OCI-LY7 (cell line): ENCODE results near the gene LY86. TPM values are rescaled to one million over a fixed set of nuclear protein-coding genes. Genes with fewer than 3 reads are reported as not detected.

ENCODE experiments used
- BruUV-seq: library from RNA; stranded (reverse); fragments of 400-500 nt; replicated peaks from 2 replicates; lab custom pipeline; 2021; lab: Mats Ljungman, UMichigan
- CTCF ChIA-PET: fragments of 300-600 bp; sonication (Branson Sonifier 250); formaldehyde crosslinking; loops from one replicate; lab custom pipeline; 2022; ENCODE audit warnings: antibody characterized with exemption; ENCODE audit not compliant: unreplicated experiment; lab: Charles Lee
- POLR2A ChIA-PET: fragments of 300-600 bp; sonication (Branson Sonifier 250); formaldehyde crosslinking; loops from one replicate; lab custom pipeline; 2022; ENCODE audit warnings: antibody characterized with exemption; lab: Charles Lee
- DNase-seq: peaks from one replicate; pipeline ENCODE4 v3.0.0-alpha.2; 2015; ENCODE audit warnings: low spot score
- H2AFZ ChIP-seq: fragments of 200-600 bp; sonication (generic), shearing (Covaris generic); 2 replicates; pipeline ENCODE4 v1.6.1; 2014; ENCODE audit warnings: mild to moderate bottlenecking, antibody characterized with exemption, low read length, moderate library complexity
- H3K27ac ChIP-seq: fragments of 200-600 bp; sonication (generic); 2 replicates; pipeline ENCODE4 v1.5.1; 2014; ENCODE audit warnings: mixed run types, low read depth, mild to moderate bottlenecking, moderate library complexity, low read length, inconsistent platforms; ENCODE audit not compliant: poor library complexity, severe bottlenecking
- H3K36me3 ChIP-seq: fragments of 200-600 bp; sonication (generic); 2 replicates; pipeline ENCODE4 v1.6.1; 2014; ENCODE audit warnings: mild to moderate bottlenecking, antibody characterized with exemption, low read length, moderate library complexity, mixed read lengths; ENCODE audit not compliant: insufficient read depth
- H3K4me1 ChIP-seq: fragments of 200-600 bp; sonication (generic); 2 replicates; pipeline ENCODE4 v1.5.1; 2014; ENCODE audit warnings: mild to moderate bottlenecking, low read length; ENCODE audit not compliant: insufficient read depth, poor library complexity, severe bottlenecking
- H3K4me2 ChIP-seq: fragments of 200-600 bp; sonication (generic); 2 replicates; pipeline ENCODE4 v1.6.1; 2014; ENCODE audit warnings: mild to moderate bottlenecking, low read length
- H3K4me3 ChIP-seq: fragments of 200-600 bp; sonication (generic); 2 replicates; pipeline ENCODE4 v1.5.1; 2014; ENCODE audit warnings: mild to moderate bottlenecking, low read depth, low read length; ENCODE audit not compliant: poor library complexity, severe bottlenecking
- H3K79me2 ChIP-seq: fragments of 200-600 bp; sonication (generic); 2 replicates; pipeline ENCODE4 v1.6.1; 2016; ENCODE audit warnings: low read depth, mild to moderate bottlenecking, low read length, moderate library complexity, mixed read lengths; ENCODE audit not compliant: insufficient read depth
- H3K9me2 ChIP-seq: fragments of 200-600 bp; sonication (generic); 2 replicates; pipeline ENCODE4 v1.6.1; 2016; ENCODE audit warnings: mild to moderate bottlenecking, low read length, mixed read lengths; ENCODE audit not compliant: insufficient read depth
- H3K9me3 ChIP-seq: fragments of 200-600 bp; sonication (generic); 2 replicates; pipeline ENCODE4 v1.6.1; 2014; ENCODE audit warnings: mild to moderate bottlenecking, mixed run types, low read length, mixed read lengths
- H4K20me1 ChIP-seq: fragments of 200-600 bp; sonication (generic); 2 replicates; pipeline ENCODE4 v1.6.1; 2014; ENCODE audit warnings: mild to moderate bottlenecking, antibody characterized with exemption, low read length, moderate library complexity, mixed read lengths; ENCODE audit not compliant: insufficient read depth
- CTCF ChIP-seq: fragments of 200-600 bp; sonication (generic); conservative IDR thresholded peaks from 2 replicates; pipeline ENCODE4 v1.5.1; 2014; ENCODE audit warnings: mild to moderate bottlenecking, antibody characterized with exemption, low read length, moderate library complexity, mixed read lengths
- EZH2phosphoT487 ChIP-seq: fragments of 200-600 bp; sonication (generic); IDR thresholded peaks from 2 replicates; pipeline ENCODE4 v1.6.1; 2018; ENCODE audit warnings: low read depth, borderline replicate concordance, mild to moderate bottlenecking, mixed run types, antibody characterized with exemption, low read length, moderate library complexity, mixed read lengths
- intact Hi-C: fragments of 100-400 bp; cut with micrococcal nuclease; formaldehyde crosslinking; loops from one replicate; pipeline ENCODE4 v1.10.0; 2022; ENCODE audit not compliant: unreplicated experiment
- total RNA-seq, 2 experiments: library from RNA; depleted of rRNA in 1 of 2; stranded (reverse); fragments of >200 nt in 1 of 2; shearing (Covaris generic) in 1 of 2; gene quantifications; 2 replicates each; pipeline ENCODE4 v1.2.3, GENCODE V29; 2014 to 2022

The LY86 gene
- total RNA-seq, 2 experiments from 2014 or later, result 48.4 to 62.8 TPM

GRCh38 chr6:6579281-6579680 lies 9.2 kb upstream of the LY86 start:
- Histone ChIP-seq H4K20me1 (no peaks in the 10 kb centered on the region), H3K4me3 (no peak overlapping the region), H3K36me3 (peaks cover 61% of the 10 kb centered on the region), H3K4me1 (peaks cover 17% of the 10 kb centered on the region), H3K9me2 (no peaks in the 10 kb centered on the region), H3K79me2 (peaks cover 36% of the 10 kb centered on the region), H2AFZ (no peak overlapping the region), H3K9me3 (peaks cover 24% of the 10 kb centered on the region), H3K4me2 (no peak overlapping the region), H3K27ac (no peak overlapping the region)
- no TSS peak for BruUV-seq
- ChIA-PET POLR2A (no interaction called here), CTCF (no interaction called here)
- intact Hi-C loops, result no loop called here
- TF ChIP-seq CTCF (no peak), EZH2phosphoT487 (no peak)
- DNase-seq, result no peak

DNA sequence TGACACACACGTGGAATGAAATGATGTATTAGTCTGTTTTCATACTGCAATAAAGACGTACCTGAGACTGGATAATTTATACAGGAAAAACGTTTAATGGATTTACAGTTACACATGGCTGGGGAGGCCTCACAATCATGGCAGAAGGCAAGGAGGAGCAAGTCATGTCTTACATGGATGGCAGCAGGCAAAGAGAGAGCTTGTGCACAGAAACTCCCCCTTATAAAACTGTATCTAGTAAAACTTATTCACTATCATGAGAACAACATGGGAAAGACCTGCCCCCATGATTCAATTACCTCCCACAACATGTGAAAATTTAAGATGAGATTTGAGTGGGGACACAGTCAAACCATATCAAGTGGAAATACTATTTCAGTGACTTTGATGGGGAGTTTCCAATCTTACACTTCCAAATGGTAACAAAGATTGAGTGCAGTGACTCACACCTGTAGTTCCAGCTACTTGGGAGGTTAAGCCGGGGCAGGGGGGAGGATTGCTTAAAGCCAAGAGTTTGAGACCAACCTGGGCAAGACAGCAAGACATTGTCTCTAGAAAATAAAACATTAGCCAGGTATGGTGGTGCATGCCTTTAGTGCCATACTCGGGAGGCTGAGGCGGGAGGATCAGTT lies 8.2 kb upstream of the LY86 start:
- no peak overlapping the region for H3K4me3 ChIP-seq
- ChIA-PET CTCF (interaction anchor here (1.0 kb wide), 1 partner anchor 29 kb away, joined by 3 read pairs; no protein-coding TSS in a partner anchor), POLR2A (interaction anchor here (0.7 kb wide), 1 partner anchor 923 kb away, joined by 3 read pairs; no protein-coding TSS in a partner anchor)
- peaks cover 15% of the 10 kb centered on the region for H3K9me3 ChIP-seq
- no peak overlapping the region for H3K27ac ChIP-seq
- peaks cover 58% of the 10 kb centered on the region for H3K36me3 ChIP-seq
- no peak overlapping the region for H3K4me2 ChIP-seq
- H4K20me1 ChIP-seq, result no peaks in the 10 kb centered on the region
- no peaks in the 10 kb centered on the region for H3K9me2 ChIP-seq
- TF ChIP-seq EZH2phosphoT487, result no peak
- no peak for DNase-seq
- H3K79me2 ChIP-seq, result peaks cover 42% of the 10 kb centered on the region
- BruUV-seq, result no TSS peak
- intact Hi-C loops, result loop anchor here (10.0 kb wide), 2 partner anchors 1334 to 1796 kb away; partner anchors contain the start of gene TXNDC5
- H3K4me1 ChIP-seq, result peaks cover 27% of the 10 kb centered on the region
- no peak overlapping the region for H2AFZ ChIP-seq

- Histone ChIP-seq H3K9me3 (peaks cover 12% of the 10 kb centered on the region), H4K20me1 (no peaks in the 10 kb centered on the region), H3K36me3 (peaks cover 55% of the 10 kb centered on the region), H3K9me2 (no peaks in the 10 kb centered on the region), H3K27ac (no peak overlapping the region), H3K4me2 (no peak overlapping the region), H2AFZ (no peak overlapping the region), H3K4me3 (no peak overlapping the region), H3K4me1 (peaks cover 31% of the 10 kb centered on the region), H3K79me2 (peaks cover 48% of the 10 kb centered on the region)
- TF ChIP-seq EZH2phosphoT487 (no peak), CTCF (no peak)
- DNase-seq, result no peak
- BruUV-seq, result no TSS peak
- intact Hi-C loops, result loop anchor here (10.0 kb wide), 2 partner anchors 1334 to 1796 kb away; partner anchors contain the start of gene TXNDC5
- ChIA-PET POLR2A (no interaction called here), CTCF (no interaction called here)
Measured at GRCh38 chr6:6581054-6581453, 7.5 kb upstream of the LY86 start.
